CD4-positive, alpha-beta memory T cell (primary cell): ENCODE results near the gene LHX6. TPM values are rescaled to one million over a fixed set of nuclear protein-coding genes. Genes with fewer than 3 reads are reported as not detected.
A peak's percentile ranks its signal among the peaks of the same experiment; 100 is the strongest.

Experiments
- CTCF ChIA-PET: fragments of 350-600 bp; sonication (Branson Sonifier 250); formaldehyde crosslinking; loops from one replicate; lab custom pipeline; 2021; ENCODE audit warnings: inconsistent platforms; ENCODE audit not compliant: partially characterized antibody; lab: Charles Lee
- POLR2A ChIA-PET: fragments of 350-600 bp; sonication (Branson Sonifier 250); formaldehyde crosslinking; loops from one replicate; lab custom pipeline; 2021; ENCODE audit not compliant: partially characterized antibody; lab: Charles Lee
- DNase-seq, 5 donors: peaks; one replicate each; pipeline versions ENCODE4 v3.0.0 to v3.0.0-alpha.2; 2020 to 2022; ENCODE audit warnings: mixed read lengths in 1 of 5
- H3K27ac ChIP-seq: one replicate; pipeline ENCODE4 v1.7.0; 2013; ENCODE audit warnings: low read depth, low read length
- H3K27me3 ChIP-seq: 2 replicates; pipeline ENCODE4 v1.7.0; 2013; ENCODE audit warnings: mild to moderate bottlenecking, low read length, moderate library complexity; ENCODE audit not compliant: insufficient read depth
- H3K36me3 ChIP-seq: 2 replicates; pipeline ENCODE4 v1.7.0; 2013; ENCODE audit warnings: mild to moderate bottlenecking, low read length, moderate library complexity; ENCODE audit not compliant: insufficient read depth
- H3K4me1 ChIP-seq: 2 replicates; pipeline ENCODE4 v1.7.0; 2013; ENCODE audit warnings: mild to moderate bottlenecking, low read length, moderate library complexity; ENCODE audit not compliant: insufficient read depth
- H3K4me3 ChIP-seq, 2 donors: one replicate each; pipeline ENCODE4 v1.7.0; 2013; ENCODE audit warnings: low read length in 2 of 2, mild to moderate bottlenecking in 1 of 2
- H3K9me3 ChIP-seq, 2 donors: one replicate each; pipeline ENCODE4 v1.7.0; 2013; ENCODE audit warnings: low read length in 2 of 2, control low read depth in 1 of 2; ENCODE audit not compliant: control insufficient read depth in 1 of 2
- H3K27ac Mint-ChIP-seq, 7 donors: one replicate each; pipeline ENCODE4 v1.8.0; 2020 to 2021; ENCODE audit warnings: mixed read lengths in 7 of 7, mild to moderate bottlenecking in 6 of 7, inconsistent platforms in 3 of 7, moderate library complexity in 3 of 7
- H3K27me3 Mint-ChIP-seq, 2 donors: one replicate each; pipeline ENCODE4 v1.8.0; 2020 to 2021; ENCODE audit warnings: mixed read lengths in 2 of 2
- H3K36me3 Mint-ChIP-seq, 2 donors: one replicate each; pipeline ENCODE4 v1.8.0; 2020 to 2021; ENCODE audit warnings: mixed read lengths in 2 of 2, inconsistent platforms in 1 of 2, mild to moderate bottlenecking in 1 of 2
- H3K4me1 Mint-ChIP-seq, 4 donors: one replicate each; pipeline ENCODE4 v1.8.0; 2020 to 2021; ENCODE audit warnings: mixed read lengths in 4 of 4, mild to moderate bottlenecking in 1 of 4
- H3K4me3 Mint-ChIP-seq, 8 donors: one replicate each; pipeline ENCODE4 v1.8.0; 2020 to 2021; ENCODE audit warnings: mixed read lengths in 8 of 8, mild to moderate bottlenecking in 7 of 8, moderate library complexity in 6 of 8, inconsistent platforms in 3 of 8
- H3K9me3 Mint-ChIP-seq, 8 donors: one replicate each; pipeline ENCODE4 v1.8.0; 2020 to 2021; ENCODE audit warnings: mixed read lengths in 8 of 8, mild to moderate bottlenecking in 5 of 8, inconsistent platforms in 3 of 8, moderate library complexity in 1 of 8
- intact Hi-C: fragments of 100-400 bp; cut with micrococcal nuclease; formaldehyde crosslinking; loops from one replicate; pipeline ENCODE4 v1.15.1; 2023
- polyA plus RNA-seq, 2 donors: library from polyadenylated mRNA; unstranded; fragments of 300-500 nt; fragmentation: Illumina TruSeq; gene quantifications; one replicate each; pipeline ENCODE4 v1.2.3, GENCODE V29; 2021
- total RNA-seq, 2 experiments: library from RNA; stranded (reverse); gene quantifications; one replicate each; pipeline ENCODE4 v1.2.3, GENCODE V29; 2021

LHX6 gene
- total and polyA plus RNA-seq, 4 experiments from 2014 or later = not detected

- peaks cover 43 to 48% of the 10 kb centered on the region in 2 donors for H3K27me3 Mint-ChIP-seq
Observed at GRCh38 chr9:122226142-122226757, 2.5 kb downstream of the LHX6 start.

GRCh38 chr9:122225312-122226141 is 3.2 kb downstream of the LHX6 start:
- no peaks in the 10 kb centered on the region for H3K36me3 Mint-ChIP-seq
- no peak overlapping the region for H3K4me3 ChIP-seq
- H3K9me3 Mint-ChIP-seq = no peaks in the 10 kb centered on the region
- DNase-seq = no peak
- ChIA-PET POLR2A (no interaction called here), CTCF (no interaction called here)
- intact Hi-C loops = no loop called here
- peaks cover 17% of the 10 kb centered on the region for H3K27me3 ChIP-seq
- H3K27ac ChIP-seq = no peak overlapping the region
- no peaks in the 10 kb centered on the region for H3K9me3 ChIP-seq
- H3K27ac Mint-ChIP-seq = no peak overlapping the region
- H3K4me3 Mint-ChIP-seq = peak overlapping the region in 2 of 8 donors; percentile 29 to 65
- peaks cover under 1 to 22% (median 7%) of the 10 kb centered on the region in 4 donors for H3K4me1 Mint-ChIP-seq
- H3K36me3 ChIP-seq = no peaks in the 10 kb centered on the region
- no peaks in the 10 kb centered on the region for H3K4me1 ChIP-seq
- H3K27me3 Mint-ChIP-seq = peaks cover 47 to 54% of the 10 kb centered on the region in 2 donors

More at GRCh38 chr9:122226142-122226757, 2.5 kb downstream of the LHX6 start:
- Mint-ChIP-seq H3K9me3 (no peaks in the 10 kb centered on the region), H3K4me3 (peak overlapping the region in 2 of 8 donors; percentile 12 to 18), H3K4me1 (peaks cover 0 to 18% (median 6%) of the 10 kb centered on the region in 4 donors), H3K36me3 (no peaks in the 10 kb centered on the region), H3K27ac (no peak overlapping the region)
- intact Hi-C loops = no loop called here
- H3K27ac ChIP-seq = no peak overlapping the region
- POLR2A ChIA-PET = no interaction called here
- no peak overlapping the region for H3K4me3 ChIP-seq
- no peaks in the 10 kb centered on the region for H3K4me1 ChIP-seq
- no peaks in the 10 kb centered on the region for H3K36me3 ChIP-seq
- CTCF ChIA-PET = no interaction called here
- peaks cover 12% of the 10 kb centered on the region for H3K27me3 ChIP-seq
- H3K9me3 ChIP-seq = no peaks in the 10 kb centered on the region
- no peak for DNase-seq

GRCh38 chr9:122223435-122223834 is 5.3 kb downstream of the LHX6 start:
- no peaks in the 10 kb centered on the region for H3K36me3 ChIP-seq
- H3K9me3 ChIP-seq = no peaks in the 10 kb centered on the region
- intact Hi-C loops = no loop called here
- no peak overlapping the region for H3K27ac ChIP-seq
- Mint-ChIP-seq H3K36me3 (no peaks in the 10 kb centered on the region), H3K4me1 (peaks cover 9 to 39% (median 23%) of the 10 kb centered on the region in 4 donors), H3K27me3 (peaks cover 63 to 70% of the 10 kb centered on the region in 2 donors), H3K27ac (peak overlapping the region in 1 of 7 donors; percentile 6), H3K9me3 (no peaks in the 10 kb centered on the region), H3K4me3 (peak overlapping the region in 1 of 8 donors; percentile 20)
- POLR2A ChIA-PET = no interaction called here
- no peak overlapping the region for H3K4me3 ChIP-seq
- peaks cover 10% of the 10 kb centered on the region for H3K4me1 ChIP-seq
- H3K27me3 ChIP-seq = peaks cover 29% of the 10 kb centered on the region
- no peak for DNase-seq
- CTCF ChIA-PET = no interaction called here

GRCh38 chr9:122222791-122223190 is 6.0 kb downstream of the LHX6 start:
- no peak overlapping the region for H3K4me3 ChIP-seq
- ChIA-PET CTCF (no interaction called here), POLR2A (no interaction called here)
- H3K27ac ChIP-seq = no peak overlapping the region
- Mint-ChIP-seq H3K36me3 (no peaks in the 10 kb centered on the region), H3K27ac (peak overlapping the region in 1 of 7 donors; percentile 6), H3K4me3 (no peak overlapping the region), H3K4me1 (peaks cover 12 to 45% (median 28%) of the 10 kb centered on the region in 4 donors), H3K27me3 (peaks cover 69 to 75% of the 10 kb centered on the region in 2 donors), H3K9me3 (no peaks in the 10 kb centered on the region)
- DNase-seq = no peak
- intact Hi-C loops = no loop called here
- peaks cover 10% of the 10 kb centered on the region for H3K4me1 ChIP-seq
- peaks cover 29% of the 10 kb centered on the region for H3K27me3 ChIP-seq
- H3K36me3 ChIP-seq = no peaks in the 10 kb centered on the region
- H3K9me3 ChIP-seq = no peaks in the 10 kb centered on the region

GRCh38 chr9:122221183-122221811 is 7.5 kb downstream of the LHX6 start:
- Histone ChIP-seq H3K4me3 (no peak overlapping the region), H3K9me3 (no peaks in the 10 kb centered on the region), H3K4me1 (peaks cover 10% of the 10 kb centered on the region), H3K36me3 (no peaks in the 10 kb centered on the region), H3K27me3 (peaks cover 32% of the 10 kb centered on the region), H3K27ac (no peak overlapping the region)
- Mint-ChIP-seq H3K4me1 (peaks cover 14 to 36% (median 28%) of the 10 kb centered on the region in 4 donors), H3K36me3 (no peaks in the 10 kb centered on the region), H3K9me3 (peaks cover 0 to 2% (median 0%) of the 10 kb centered on the region in 8 donors), H3K4me3 (no peak overlapping the region), H3K27me3 (peaks cover 66 to 70% of the 10 kb centered on the region in 2 donors), H3K27ac (no peak overlapping the region)
- CTCF ChIA-PET = interaction anchor here (1.4 kb wide), 1 partner anchor 97 kb away, joined by 3 read pairs; no protein-coding TSS in a partner anchor
- POLR2A ChIA-PET = no interaction called here
- intact Hi-C loops = no loop called here
- DNase-seq = no peak

- no peaks in the 10 kb centered on the region for H3K36me3 ChIP-seq
- Mint-ChIP-seq H3K36me3 (no peaks in the 10 kb centered on the region), H3K4me3 (peak overlapping the region in 4 of 8 donors; percentile 35 to 84 (median 67)), H3K4me1 (peaks cover 14 to 36% (median 26%) of the 10 kb centered on the region in 4 donors), H3K9me3 (peaks cover 0 to 2% (median 0%) of the 10 kb centered on the region in 8 donors), H3K27ac (no peak overlapping the region), H3K27me3 (peaks cover 67 to 73% of the 10 kb centered on the region in 2 donors)
- no peak overlapping the region for H3K4me3 ChIP-seq
- H3K9me3 ChIP-seq = no peaks in the 10 kb centered on the region
- DNase-seq = no peak
- no peak overlapping the region for H3K27ac ChIP-seq
- ChIA-PET CTCF (interaction anchor here (1.4 kb wide), 1 partner anchor 96 kb away, joined by 3 read pairs; no protein-coding TSS in a partner anchor), POLR2A (no interaction called here)
- intact Hi-C loops = no loop called here
- H3K27me3 ChIP-seq = peaks cover 37% of the 10 kb centered on the region
- H3K4me1 ChIP-seq = peaks cover 10% of the 10 kb centered on the region
Observed at GRCh38 chr9:122220673-122221182, 8.0 kb downstream of the LHX6 start.
